ENCODE data around the gene CCDC71L.
"Not testable (repeated sequence)": the region's sequence is repeated elsewhere in the genome, so short reads cannot be mapped to it uniquely, and the experiment has no call there.

The CCDC71L gene

GRCh38 chr7:106660862-106661720, at the start of gene CCDC71L:
Gene CCDC71L, minus strand, starts transcription at chr7:106661158. Its CDS starts 262 bp downstream, at chr7:106660896.
- DNase-seq = peak; percentile 91 to 96

GRCh38 chr7:106709604-106710003, 48.6 kb upstream of the CCDC71L start:
- peak in 1 of 2 experiments; percentile 15 for DNase-seq

DNA sequence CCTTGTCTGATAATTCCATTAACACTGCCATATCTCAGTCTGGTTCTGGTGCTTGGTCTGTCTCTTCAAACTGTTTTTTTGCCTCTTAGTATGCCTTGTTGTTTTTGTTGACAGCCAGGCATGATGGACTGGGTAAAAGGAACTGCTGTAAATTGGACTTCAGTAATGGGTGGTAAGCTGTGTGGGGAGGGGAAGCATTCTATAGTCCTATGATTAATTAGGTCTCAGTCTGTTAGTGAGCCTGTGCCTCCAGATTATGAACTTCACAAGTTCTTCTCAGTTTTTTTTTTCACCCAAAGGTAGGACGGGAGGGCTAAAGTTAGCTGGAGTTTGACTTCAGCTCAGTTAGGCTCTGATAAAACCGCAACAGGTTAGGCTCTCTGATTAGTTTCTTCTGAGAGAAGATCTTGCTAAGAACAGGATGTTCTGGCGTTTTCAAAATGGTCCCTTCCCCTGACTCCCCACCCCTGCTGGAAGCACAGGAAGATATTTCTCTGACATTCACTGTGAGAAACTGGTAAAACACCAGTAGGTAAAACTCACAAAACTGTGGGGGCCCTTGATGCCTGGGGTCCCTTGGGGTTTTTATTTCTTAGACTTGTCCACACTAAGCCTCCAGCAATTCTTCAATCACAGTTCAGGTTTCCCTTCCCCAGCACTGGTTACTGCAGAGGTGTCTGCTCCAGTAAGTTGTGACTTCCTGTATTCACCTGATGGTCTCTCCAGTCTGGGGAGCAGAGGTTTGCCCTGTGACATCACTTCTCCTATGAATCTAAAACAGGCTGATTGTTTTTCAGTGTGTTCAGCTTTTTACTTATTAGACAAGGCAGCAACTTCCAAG, 43.3 kb upstream of the CCDC71L start:
- no peak for DNase-seq

GRCh38 chr7:106693677-106694353, 32.9 kb upstream of the CCDC71L start:
- no peak for DNase-seq

DNA sequence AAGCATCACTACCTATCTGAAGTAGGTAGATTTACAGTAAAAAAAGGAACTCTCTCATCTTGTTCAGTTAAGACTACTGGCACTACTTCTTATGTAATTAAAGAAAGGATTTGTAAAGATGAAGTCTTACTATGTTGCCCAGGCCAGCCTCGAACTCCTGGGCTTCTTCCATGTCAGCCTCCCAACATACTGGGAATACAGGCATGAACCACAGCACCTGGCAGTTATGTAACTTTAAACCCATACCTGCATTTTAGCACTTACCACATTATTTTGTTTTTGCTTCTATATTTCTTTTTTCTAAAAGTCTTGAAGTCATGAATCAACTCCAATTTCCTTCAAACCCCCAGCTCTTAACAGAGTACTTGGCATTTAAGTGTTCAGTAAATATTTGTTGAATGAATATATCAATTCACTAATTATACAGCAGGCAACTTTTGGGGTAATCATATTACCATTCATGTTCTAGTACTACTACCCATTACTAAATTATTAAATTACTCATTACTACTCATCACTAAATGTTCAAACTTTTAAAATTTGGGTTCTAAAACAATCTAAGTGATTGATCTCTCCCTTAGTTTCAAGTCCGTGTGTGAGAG, 31.6 kb upstream of the CCDC71L start:
- no peak for DNase-seq

- not testable (repeated sequence) for DNase-seq
Measured at GRCh38 chr7:106688161-106688560, 27.2 kb upstream of the CCDC71L start.

DNA sequence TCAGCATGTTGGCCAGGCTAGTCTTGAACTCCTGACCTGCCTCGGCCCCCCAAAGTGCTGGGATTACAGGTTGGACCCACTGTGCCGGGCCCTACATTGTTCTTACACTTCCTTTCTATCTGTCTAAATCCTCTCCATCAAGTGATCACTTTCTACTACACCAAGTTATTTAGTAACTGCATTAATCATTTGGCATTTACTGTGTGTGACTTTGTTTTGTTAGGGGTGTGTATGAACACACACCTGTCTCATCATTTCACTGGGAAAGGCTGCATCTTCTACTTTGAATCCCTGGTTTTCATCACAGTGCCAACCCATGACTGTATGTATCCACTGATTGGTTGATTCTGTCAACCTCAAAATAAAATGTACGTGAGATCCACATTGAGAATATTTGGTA, 23.0 kb upstream of the CCDC71L start:
- DNase-seq = no peak

- DNase-seq = no peak
Measured at GRCh38 chr7:106681815-106682495, 21.0 kb upstream of the CCDC71L start.

DNA sequence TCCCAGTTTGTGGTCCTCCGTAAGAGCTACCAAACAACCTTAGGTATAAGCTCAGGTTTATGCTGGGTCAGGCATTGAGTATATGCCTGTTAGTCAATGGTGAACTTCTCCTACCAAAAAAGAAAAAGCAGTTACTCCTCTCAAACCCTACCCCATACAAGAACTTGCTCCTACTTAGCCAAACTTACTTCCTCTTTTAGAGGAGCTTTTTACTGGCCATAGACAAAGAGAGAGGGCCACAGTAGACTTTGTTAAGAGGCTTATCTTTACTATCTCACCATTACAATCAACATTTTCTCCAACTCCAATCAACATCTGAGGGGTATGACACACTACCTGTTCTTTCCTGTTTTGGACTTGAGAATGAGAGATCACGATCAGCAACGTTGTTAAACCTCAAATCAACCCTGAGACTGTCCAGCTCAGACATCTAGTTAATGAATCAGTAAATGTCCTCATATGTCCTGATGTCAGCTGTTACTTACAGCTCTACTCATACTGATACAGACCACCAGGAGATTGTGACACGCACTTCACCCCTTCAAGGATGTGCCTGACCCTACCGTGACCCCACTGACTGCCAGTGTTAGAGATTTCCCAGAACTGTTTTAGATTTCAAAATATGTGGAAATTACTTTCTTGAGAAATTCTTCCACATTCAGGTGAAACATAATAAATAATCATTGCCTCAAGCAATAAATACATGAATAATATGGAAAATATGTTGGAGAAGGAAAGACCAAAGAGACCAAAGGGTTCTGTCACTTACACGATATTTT, 18.4 kb upstream of the CCDC71L start:
- DNase-seq = no peak

GRCh38 chr7:106678795-106679152, 17.8 kb upstream of the CCDC71L start:
- no peak for DNase-seq

DNA sequence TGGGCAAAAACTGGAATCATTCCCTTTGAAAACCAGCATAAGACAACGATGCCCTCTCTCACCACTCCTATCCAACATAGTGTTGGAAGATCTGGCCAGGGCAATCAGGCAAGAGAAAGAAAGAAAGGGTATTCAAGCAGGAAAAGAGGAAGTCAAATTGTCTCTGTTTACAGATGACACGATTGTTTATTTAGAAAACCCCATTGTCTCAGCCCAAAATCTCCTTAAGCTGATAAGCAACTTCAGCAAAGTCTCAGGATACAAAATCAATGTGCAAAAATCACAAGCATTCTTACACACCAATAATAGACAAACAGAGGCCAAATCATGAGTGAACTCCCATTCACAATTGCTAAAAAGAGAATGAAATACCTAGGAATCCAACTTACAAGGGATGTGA, 15.5 kb upstream of the CCDC71L start:
- DNase-seq = not testable (repeated sequence)

GRCh38 chr7:106673688-106674087, 12.7 kb upstream of the CCDC71L start:
- not testable (repeated sequence) for DNase-seq

GRCh38 chr7:106671930-106672329, 11.0 kb upstream of the CCDC71L start:
- DNase-seq = not testable (repeated sequence)

DNA sequence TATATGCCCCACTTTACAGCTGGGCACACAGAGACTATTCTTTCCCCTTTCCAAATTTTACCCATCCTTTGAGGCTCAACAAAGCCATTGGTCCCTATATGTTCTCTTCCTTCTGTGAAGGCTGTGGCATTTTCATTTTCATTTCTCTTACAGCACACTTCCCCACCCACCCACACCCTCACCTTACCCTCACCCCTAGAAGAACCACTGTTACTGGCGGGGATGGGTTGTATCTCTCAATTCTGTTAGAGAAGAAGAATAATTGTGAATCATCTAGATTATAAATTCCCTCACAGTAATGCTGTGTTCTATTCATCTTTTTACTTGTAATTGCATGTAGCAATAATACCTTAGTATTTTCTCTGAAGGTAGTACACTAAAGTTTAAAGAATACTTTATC, 10.2 kb upstream of the CCDC71L start:
- DNase-seq = no peak

DNA sequence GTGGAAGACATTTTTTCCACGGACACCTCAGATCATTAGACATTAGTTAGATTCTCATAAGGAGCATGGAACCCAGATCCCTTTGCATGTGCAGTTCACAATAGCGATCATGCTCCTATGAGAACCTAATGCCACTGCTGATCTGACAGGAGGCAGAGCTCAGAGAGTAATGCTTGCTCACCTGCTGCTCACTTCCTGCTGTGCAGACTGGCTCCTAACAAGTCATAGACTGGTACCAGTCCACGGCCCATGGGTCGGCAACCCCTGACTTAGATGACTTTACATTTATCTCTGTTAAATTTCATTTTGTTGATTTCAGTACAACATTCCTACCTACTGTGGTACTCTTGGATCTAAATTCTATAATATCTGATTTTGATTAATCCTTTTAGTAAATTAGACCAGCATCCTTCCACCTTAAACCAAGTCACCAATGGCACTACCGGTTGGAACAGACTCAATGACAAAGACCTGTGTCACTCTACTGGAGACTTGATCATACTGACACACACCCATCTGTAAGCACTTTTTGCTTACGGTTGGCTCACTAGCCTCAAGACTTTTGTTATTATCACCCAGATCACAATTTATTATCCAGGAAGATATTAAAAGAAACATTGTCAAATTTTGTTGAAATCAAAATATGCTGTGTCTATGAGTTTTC, 8.0 kb upstream of the CCDC71L start:
- DNase-seq = no peak

- DNase-seq = no peak
Measured at GRCh38 chr7:106666353-106666752, 5.4 kb upstream of the CCDC71L start.

DNA sequence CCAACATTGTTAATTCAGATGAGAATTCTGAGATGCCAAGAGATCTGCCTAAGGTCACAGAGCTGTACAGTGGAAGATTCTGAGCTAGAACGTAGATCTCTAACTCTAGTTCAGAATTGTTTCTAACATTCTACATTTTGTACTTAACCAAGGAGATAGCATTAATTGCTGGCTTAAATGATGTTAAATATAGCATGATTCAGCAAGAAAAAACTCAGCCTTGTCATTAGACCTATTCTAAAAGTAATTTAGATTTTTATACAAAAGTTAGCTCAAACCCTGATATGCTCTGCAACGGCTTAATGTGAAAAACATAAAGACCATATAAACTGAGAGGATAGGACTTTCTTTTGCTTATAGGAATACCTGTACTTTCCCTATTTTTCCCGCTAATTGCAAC, 3.4 kb upstream of the CCDC71L start:
- no peak for DNase-seq

GRCh38 chr7:106659963-106660861, 746 bp downstream of the CCDC71L start:
- peak; percentile 69 to 94 for DNase-seq

- DNase-seq = no peak
Measured at GRCh38 chr7:106659166-106659962, 1.6 kb downstream of the CCDC71L start.

Data from NCI-H526 (cell line).